ENCODE results near the gene RTKN.

RTKN gene

GRCh38 chr2:74439803-74440377 lies 1.8 kb downstream of the RTKN start:
- no peak for DNase-seq (ENCODE audit: low read depth)

GRCh38 chr2:74439373-74439772 lies 2.4 kb downstream of the RTKN start:
- no peak for TF ChIP-seq CTCF (IDR thresholded peaks at IDR 0.05; ENCODE audit: control insufficient read depth, insufficient read depth, low read depth, low read length, missing control alignments)
- DNase-seq (ENCODE audit: low read depth) = no peak
- peak overlapping the region; percentile 71 for H3K4me3 ChIP-seq (ENCODE audit: control insufficient read depth, low read depth, low read length)

More at GRCh38 chr2:74439803-74440377, 1.8 kb downstream of the RTKN start:
- TF ChIP-seq CTCF (IDR thresholded peaks at IDR 0.05; ENCODE audit: control insufficient read depth, insufficient read depth, low read depth, low read length, missing control alignments) = no peak
- H3K4me3 ChIP-seq (ENCODE audit: control insufficient read depth, low read depth, low read length) = peak overlapping the region; percentile 71

DNA sequence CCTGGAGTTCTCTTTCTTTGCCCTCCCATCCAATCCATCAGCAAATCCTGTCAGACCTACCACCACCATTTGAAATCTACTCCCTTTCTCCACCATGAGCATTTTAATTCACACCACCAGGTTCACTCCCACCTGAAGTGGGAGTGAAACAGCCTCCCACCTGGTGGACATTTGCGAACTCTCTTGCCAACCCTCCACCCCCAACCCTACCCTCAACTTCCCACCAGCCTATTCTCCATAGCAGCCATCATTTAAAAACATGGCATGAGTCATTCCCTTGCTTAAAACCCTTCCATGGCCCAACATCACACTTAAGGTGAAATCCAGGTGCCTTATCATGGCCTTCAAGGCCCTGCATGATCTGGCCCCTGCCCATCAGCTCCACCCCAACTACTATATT lies 3.5 kb downstream of the RTKN start:
- TF ChIP-seq CTCF (IDR thresholded peaks at IDR 0.05; ENCODE audit: control insufficient read depth, insufficient read depth, low read depth, low read length, missing control alignments) = no peak
- no peak for DNase-seq (ENCODE audit: low read depth)
- no peak overlapping the region for H3K4me3 ChIP-seq (ENCODE audit: control insufficient read depth, low read depth, low read length)

- no peak overlapping the region for H3K4me3 ChIP-seq (ENCODE audit: control insufficient read depth, low read depth, low read length)
- no peak for DNase-seq (ENCODE audit: low read depth)
- TF ChIP-seq CTCF (IDR thresholded peaks at IDR 0.05; ENCODE audit: control insufficient read depth, insufficient read depth, low read depth, low read length, missing control alignments) = no peak
Measured at GRCh38 chr2:74436848-74437695, 4.7 kb downstream of the RTKN start.

GRCh38 chr2:74436111-74436805 lies 5.5 kb downstream of the RTKN start:
- DNase-seq (ENCODE audit: low read depth) = no peak
- H3K4me3 ChIP-seq (ENCODE audit: control insufficient read depth, low read depth, low read length) = no peak overlapping the region
- no peak for TF ChIP-seq CTCF (IDR thresholded peaks at IDR 0.05; ENCODE audit: control insufficient read depth, insufficient read depth, low read depth, low read length, missing control alignments)

DNA sequence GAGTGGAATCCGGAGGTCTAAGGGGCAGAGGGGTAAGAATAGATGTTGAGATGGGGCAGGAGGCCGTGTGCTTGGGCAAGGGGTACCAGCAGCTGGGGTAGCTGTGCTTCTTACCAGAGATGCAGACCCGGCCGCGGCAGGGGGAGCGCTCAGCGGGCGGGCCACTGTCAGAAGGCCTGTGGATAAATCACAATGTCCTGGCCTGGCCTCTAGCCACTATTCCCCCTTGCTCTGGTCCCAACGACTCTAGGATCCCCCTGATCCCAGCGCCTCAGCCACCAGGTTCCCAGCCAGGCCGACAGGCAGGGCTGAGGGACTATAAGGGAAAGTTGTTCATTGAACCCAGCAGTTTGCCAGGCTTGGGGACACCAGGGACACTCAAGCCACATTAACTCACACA lies 11.2 kb downstream of the RTKN start:
- H3K4me3 ChIP-seq (ENCODE audit: control insufficient read depth, low read depth, low read length) = no peak overlapping the region
- TF ChIP-seq CTCF (IDR thresholded peaks at IDR 0.05; ENCODE audit: control insufficient read depth, insufficient read depth, low read depth, low read length, missing control alignments) = no peak
- no peak for DNase-seq (ENCODE audit: low read depth)

All from AG09309 (cell line).